ENCODE results near the gene TECTA.

TECTA gene

GRCh38 chr11:121127809-121128208, 26.8 kb downstream of the TECTA start:
- DNase-seq (ENCODE audit: low read depth), result no peak

- no peak for DNase-seq (ENCODE audit: low read depth)
Observed at GRCh38 chr11:121129362-121130340, 28.6 kb downstream of the TECTA start.

- no peak for DNase-seq (ENCODE audit: low read depth)
Observed at GRCh38 chr11:121131656-121132055, 30.6 kb downstream of the TECTA start.

- DNase-seq (ENCODE audit: low read depth), result no peak
Observed at GRCh38 chr11:121132211-121132976, 31.4 kb downstream of the TECTA start.

GRCh38 chr11:121134741-121135312, 33.8 kb downstream of the TECTA start:
- no peak for DNase-seq (ENCODE audit: low read depth)

- DNase-seq (ENCODE audit: low read depth), result no peak
Observed at GRCh38 chr11:121137005-121137404, 36.0 kb downstream of the TECTA start.

GRCh38 chr11:121138259-121138658, 37.2 kb downstream of the TECTA start:
- DNase-seq (ENCODE audit: low read depth), result no peak

GRCh38 chr11:121140369-121140768, 39.3 kb downstream of the TECTA start:
- no peak for DNase-seq (ENCODE audit: low read depth)

- DNase-seq (ENCODE audit: low read depth), result no peak
Observed at GRCh38 chr11:121141066-121141465, 40.0 kb downstream of the TECTA start.

GRCh38 chr11:121143921-121144320, 42.9 kb downstream of the TECTA start:
- DNase-seq (ENCODE audit: low read depth), result no peak

GRCh38 chr11:121144723-121145122, 43.7 kb downstream of the TECTA start:
- no peak for DNase-seq (ENCODE audit: low read depth)

- no peak for DNase-seq (ENCODE audit: low read depth)
Observed at GRCh38 chr11:121145826-121146225, 44.8 kb downstream of the TECTA start.

GRCh38 chr11:121149116-121149515, 48.1 kb downstream of the TECTA start:
- DNase-seq (ENCODE audit: low read depth), result no peak

- no peak for DNase-seq (ENCODE audit: low read depth)
Observed at GRCh38 chr11:121151207-121151688, 50.2 kb downstream of the TECTA start.

- DNase-seq (ENCODE audit: low read depth), result no peak
Observed at GRCh38 chr11:121152764-121153163, 51.7 kb downstream of the TECTA start.

- no peak for DNase-seq (ENCODE audit: low read depth)
Observed at GRCh38 chr11:121153472-121153871, 52.4 kb downstream of the TECTA start.

- no peak for DNase-seq (ENCODE audit: low read depth)
Observed at GRCh38 chr11:121154486-121155314, 53.7 kb downstream of the TECTA start.

- DNase-seq (ENCODE audit: low read depth), result no peak
Observed at GRCh38 chr11:121157756-121158155, 56.7 kb downstream of the TECTA start.

- DNase-seq (ENCODE audit: low read depth), result no peak
Observed at GRCh38 chr11:121159741-121160140, 58.7 kb downstream of the TECTA start.

GRCh38 chr11:121161349-121161917, 60.4 kb downstream of the TECTA start:
- DNase-seq (ENCODE audit: low read depth), result no peak

GRCh38 chr11:121163658-121164308, 62.7 kb downstream of the TECTA start:
- no peak for DNase-seq (ENCODE audit: low read depth)

All from T follicular helper cell (primary cell).